Loucy (cell line): ENCODE results near the gene ACAP2.

ENCODE experiments used
- EZH2phosphoT487 ChIP-seq: fragments of 200-600 bp; IDR thresholded peaks from 2 replicates; pipeline ENCODE4 v1.6.1; 2018; ENCODE audit warnings: antibody characterized with exemption, mild to moderate bottlenecking, moderate library complexity, borderline replicate concordance
- TF ChIP-seq, protein P1 (sequence below): fragments of 200-600 bp; sonication (generic); conservative IDR thresholded peaks from 2 replicates; pipeline ENCODE4 v1.5.1; 2014; ENCODE audit warnings: mild to moderate bottlenecking, antibody characterized with exemption, low read length

DNA sequence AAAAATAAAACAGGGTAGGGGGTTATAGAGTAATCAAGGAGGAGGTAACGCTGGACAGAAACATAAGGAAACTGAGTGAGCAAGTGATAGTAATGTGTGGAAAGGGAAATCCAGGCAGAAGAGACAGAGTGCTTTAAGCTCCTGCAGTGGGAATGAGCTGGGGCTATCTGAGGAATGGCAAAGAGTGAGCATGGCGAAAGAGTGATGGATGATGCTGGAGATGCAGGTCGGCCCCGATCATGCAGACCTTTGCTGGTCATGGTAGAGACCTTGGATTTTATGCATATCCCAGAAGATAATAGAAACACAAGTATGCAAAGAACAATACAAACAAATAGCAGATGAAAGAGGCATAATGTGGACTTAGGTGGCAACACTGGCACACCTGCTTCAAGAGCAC lies 26.0 kb upstream of the ACAP2 start:
- TF ChIP-seq, protein P1, sequence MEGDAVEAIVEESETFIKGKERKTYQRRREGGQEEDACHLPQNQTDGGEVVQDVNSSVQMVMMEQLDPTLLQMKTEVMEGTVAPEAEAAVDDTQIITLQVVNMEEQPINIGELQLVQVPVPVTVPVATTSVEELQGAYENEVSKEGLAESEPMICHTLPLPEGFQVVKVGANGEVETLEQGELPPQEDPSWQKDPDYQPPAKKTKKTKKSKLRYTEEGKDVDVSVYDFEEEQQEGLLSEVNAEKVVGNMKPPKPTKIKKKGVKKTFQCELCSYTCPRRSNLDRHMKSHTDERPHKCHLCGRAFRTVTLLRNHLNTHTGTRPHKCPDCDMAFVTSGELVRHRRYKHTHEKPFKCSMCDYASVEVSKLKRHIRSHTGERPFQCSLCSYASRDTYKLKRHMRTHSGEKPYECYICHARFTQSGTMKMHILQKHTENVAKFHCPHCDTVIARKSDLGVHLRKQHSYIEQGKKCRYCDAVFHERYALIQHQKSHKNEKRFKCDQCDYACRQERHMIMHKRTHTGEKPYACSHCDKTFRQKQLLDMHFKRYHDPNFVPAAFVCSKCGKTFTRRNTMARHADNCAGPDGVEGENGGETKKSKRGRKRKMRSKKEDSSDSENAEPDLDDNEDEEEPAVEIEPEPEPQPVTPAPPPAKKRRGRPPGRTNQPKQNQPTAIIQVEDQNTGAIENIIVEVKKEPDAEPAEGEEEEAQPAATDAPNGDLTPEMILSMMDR, result no peak
- TF ChIP-seq EZH2phosphoT487, result no peak
